AG09309 (cell line): ENCODE results near the gene B3GALT4.
"Not testable (repeated sequence)": the region's sequence is repeated elsewhere in the genome, so short reads cannot be mapped to it uniquely, and the experiment has no call there.

ENCODE experiments used
- DNase-seq: peaks from one replicate; pipeline ENCODE4 v3.0.0-alpha.2; 2010; ENCODE audit warnings: low read depth
- H3K4me3 ChIP-seq: 2 replicates; pipeline ENCODE4 v1.5.1; 2011; ENCODE audit warnings: mild to moderate bottlenecking, low read depth, low read length, moderate library complexity; ENCODE audit not compliant: control insufficient read depth
- TF ChIP-seq, protein P1 (sequence below): IDR thresholded peaks from 2 replicates; pipeline ENCODE4 v1.5.1; 2011; ENCODE audit warnings: mild to moderate bottlenecking, low read depth, low read length, inconsistent platforms; ENCODE audit not compliant: insufficient read depth, control insufficient read depth; ENCODE audit errors: missing control alignments

The B3GALT4 gene

DNA sequence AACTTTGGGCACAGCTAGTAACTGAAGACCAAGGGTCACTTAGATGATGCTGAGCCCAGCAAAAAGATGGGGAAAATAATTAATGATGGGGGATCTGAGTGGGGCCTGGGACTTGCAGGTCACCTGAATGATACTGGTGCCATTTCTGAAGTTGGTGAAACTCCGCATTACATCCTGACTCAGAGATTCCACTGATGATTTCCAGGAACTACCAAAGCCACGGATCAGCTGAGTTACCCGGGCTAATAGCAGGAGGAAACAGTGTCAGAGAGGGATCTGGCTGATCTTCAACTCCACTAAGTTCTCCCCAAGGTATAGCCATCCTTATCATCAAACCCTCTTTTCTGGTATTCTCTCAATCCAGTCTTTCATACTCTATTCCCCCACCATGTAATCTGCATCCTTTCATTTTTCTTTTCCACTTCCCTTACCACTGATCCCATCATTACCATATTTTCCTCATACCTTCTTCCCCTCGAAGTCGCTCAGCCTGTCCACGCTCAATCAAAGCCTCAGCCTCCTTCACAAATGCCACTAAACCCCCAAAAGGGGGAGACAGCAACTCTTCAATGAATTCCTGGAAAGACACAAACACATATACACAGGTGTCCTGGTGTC, 25.4 kb upstream of the B3GALT4 start:
- H3K4me3 ChIP-seq: no peak overlapping the region
- DNase-seq: no peak
- TF ChIP-seq, protein P1, sequence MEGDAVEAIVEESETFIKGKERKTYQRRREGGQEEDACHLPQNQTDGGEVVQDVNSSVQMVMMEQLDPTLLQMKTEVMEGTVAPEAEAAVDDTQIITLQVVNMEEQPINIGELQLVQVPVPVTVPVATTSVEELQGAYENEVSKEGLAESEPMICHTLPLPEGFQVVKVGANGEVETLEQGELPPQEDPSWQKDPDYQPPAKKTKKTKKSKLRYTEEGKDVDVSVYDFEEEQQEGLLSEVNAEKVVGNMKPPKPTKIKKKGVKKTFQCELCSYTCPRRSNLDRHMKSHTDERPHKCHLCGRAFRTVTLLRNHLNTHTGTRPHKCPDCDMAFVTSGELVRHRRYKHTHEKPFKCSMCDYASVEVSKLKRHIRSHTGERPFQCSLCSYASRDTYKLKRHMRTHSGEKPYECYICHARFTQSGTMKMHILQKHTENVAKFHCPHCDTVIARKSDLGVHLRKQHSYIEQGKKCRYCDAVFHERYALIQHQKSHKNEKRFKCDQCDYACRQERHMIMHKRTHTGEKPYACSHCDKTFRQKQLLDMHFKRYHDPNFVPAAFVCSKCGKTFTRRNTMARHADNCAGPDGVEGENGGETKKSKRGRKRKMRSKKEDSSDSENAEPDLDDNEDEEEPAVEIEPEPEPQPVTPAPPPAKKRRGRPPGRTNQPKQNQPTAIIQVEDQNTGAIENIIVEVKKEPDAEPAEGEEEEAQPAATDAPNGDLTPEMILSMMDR: no peak

GRCh38 chr6:33252759-33253158, 24.2 kb upstream of the B3GALT4 start:
- no peak for DNase-seq
- TF ChIP-seq, protein P1: no peak
- no peak overlapping the region for H3K4me3 ChIP-seq

- TF ChIP-seq, protein P1: no peak
- no peak overlapping the region for H3K4me3 ChIP-seq
- no peak for DNase-seq
These were observed 22.3 kb upstream of the B3GALT4 start for GRCh38 chr6:33254591-33254990.

- H3K4me3 ChIP-seq: no peak overlapping the region
- DNase-seq: no peak
- TF ChIP-seq, protein P1: no peak
These were observed 17.9 kb upstream of the B3GALT4 start for GRCh38 chr6:33259032-33259431.

DNA sequence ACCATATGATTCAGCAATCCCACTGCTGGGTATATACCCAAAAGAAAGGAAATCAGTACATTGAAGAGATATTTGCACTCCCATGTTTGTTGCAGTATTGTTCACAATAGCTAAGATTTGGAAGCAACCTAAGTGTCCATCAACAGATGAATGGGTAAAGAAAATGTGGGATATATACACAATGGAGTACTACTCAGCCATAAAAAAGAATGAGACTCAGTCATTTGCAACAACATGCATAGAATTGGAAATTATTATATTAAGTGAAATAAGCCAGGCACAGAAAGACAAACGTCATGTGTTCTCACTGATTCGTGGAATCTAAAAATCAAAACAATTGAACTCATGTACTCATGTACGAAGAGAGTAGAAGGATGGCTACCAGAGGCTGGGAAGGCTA, 14.4 kb upstream of the B3GALT4 start:
- H3K4me3 ChIP-seq, DNase-seq: not testable (repeated sequence)

DNA sequence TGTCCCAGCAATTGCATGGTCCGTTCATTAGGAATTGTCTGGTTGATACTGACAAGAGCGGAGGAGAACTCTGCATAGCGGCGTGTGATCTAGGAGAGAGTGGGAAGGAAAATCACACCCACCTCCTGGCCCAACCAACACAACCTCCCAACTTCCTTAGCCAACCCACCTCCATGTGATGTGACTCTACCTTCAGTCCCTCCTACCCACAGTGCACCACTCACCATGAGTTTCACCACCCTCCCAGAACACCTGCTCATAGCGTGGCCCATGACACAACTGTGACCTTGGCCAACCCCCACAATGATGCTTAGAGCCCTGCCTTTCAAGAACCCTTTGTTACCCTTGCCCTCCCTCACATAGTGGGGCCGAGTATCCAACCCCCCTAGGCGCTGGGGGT, 12.9 kb upstream of the B3GALT4 start:
- TF ChIP-seq, protein P1: no peak
- H3K4me3 ChIP-seq: no peak overlapping the region
- DNase-seq: no peak

DNA sequence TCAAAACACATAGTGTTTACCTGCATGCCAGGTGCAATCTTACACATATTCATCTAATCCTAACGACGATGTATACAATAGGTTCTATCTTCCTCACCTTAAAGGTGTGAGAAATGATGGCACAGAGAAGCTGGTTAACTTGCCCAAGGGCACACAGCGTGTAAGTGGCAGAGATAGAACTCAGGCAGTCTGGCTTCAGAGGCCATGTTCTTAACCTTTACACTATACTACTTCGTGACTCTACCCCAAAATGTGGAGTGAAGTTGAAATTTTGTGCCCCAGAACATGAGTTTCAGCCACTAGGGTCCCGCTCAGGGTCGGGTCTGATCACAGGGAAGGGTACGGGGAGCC, 5.8 kb upstream of the B3GALT4 start:
- TF ChIP-seq, protein P1: no peak
- DNase-seq: no peak

More for the DNA sequence above, 5.8 kb upstream of the B3GALT4 start:
- H3K4me3 ChIP-seq: peak overlapping the region; percentile 90
